HG02885 (cell line): ENCODE data around the gene TUBB1.

ENCODE experiments used
- ATAC-seq: cut with Tn5 transposase; IDR thresholded peaks from one replicate; pipeline ENCODE4 v1.9.1; 2021; ENCODE audit warnings: mild to moderate bottlenecking; ENCODE audit not compliant: unreplicated experiment, poor library complexity

Gene TUBB1

DNA sequence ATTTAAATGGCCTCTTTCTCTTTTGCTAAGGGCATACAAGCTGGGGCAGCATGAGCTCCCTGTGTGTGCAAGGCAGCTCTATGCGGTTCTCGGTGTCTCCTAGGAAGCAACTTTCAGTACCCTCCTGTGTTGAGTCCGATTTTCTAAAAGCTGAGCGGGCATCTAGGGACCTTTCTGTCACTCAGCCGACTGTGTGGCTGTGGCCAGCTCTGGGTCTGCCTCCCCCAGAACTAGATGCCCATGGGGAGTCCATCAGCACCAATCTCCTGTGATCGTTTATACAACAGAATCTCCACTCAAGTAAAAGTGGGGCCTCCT is 30.7 kb upstream of the TUBB1 start:
- no peak for ATAC-seq

- no peak for ATAC-seq
Observed at GRCh38 chr20:58989196-58989595, 30.0 kb upstream of the TUBB1 start.

- no peak for ATAC-seq
Observed at GRCh38 chr20:58990651-58991445, 28.4 kb upstream of the TUBB1 start.

- ATAC-seq: no peak
Observed at GRCh38 chr20:58991715-58992114, 27.5 kb upstream of the TUBB1 start.

GRCh38 chr20:58992911-58993310 is 26.3 kb upstream of the TUBB1 start:
- no peak for ATAC-seq

GRCh38 chr20:58993332-58994248 is 25.6 kb upstream of the TUBB1 start:
- no peak for ATAC-seq

DNA sequence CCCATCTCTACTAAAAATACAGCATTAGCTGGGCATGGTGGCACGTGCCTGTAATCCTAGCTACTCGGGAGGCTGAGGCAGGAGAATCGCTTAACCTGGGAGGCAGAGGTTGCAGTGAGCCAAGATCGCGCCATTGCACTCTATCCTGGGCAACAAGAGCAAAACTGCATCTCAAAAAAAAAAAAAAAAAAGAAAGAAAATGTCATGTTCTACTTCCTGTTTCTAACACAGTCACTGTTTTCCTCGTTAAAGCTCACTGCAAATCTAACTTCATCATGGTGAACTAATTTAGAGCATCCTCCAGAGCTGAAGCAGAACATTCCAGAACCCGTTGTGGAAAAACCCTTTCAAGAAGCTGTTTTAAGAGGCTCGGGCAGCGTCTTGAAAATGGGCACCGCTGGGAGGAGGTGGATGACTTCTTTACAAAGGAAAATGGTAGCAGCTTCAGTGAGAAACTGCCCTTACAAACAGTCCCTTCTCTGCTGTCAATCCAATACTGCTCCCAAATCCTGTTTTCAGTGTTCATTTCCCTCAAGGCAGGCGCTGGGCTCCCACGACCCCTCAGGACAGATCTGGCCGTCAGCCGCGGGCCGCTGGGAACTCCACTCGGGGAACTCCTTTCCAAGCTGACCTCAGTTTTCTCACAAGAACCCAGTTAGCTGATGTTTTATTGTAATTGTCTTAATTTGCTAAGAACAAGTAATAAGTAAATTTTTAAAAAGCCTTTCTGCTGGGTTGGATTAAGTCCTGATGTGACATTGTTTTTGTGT is 24.7 kb upstream of the TUBB1 start:
- no peak for ATAC-seq

GRCh38 chr20:58995461-58996225 is 23.6 kb upstream of the TUBB1 start:
- no peak for ATAC-seq

DNA sequence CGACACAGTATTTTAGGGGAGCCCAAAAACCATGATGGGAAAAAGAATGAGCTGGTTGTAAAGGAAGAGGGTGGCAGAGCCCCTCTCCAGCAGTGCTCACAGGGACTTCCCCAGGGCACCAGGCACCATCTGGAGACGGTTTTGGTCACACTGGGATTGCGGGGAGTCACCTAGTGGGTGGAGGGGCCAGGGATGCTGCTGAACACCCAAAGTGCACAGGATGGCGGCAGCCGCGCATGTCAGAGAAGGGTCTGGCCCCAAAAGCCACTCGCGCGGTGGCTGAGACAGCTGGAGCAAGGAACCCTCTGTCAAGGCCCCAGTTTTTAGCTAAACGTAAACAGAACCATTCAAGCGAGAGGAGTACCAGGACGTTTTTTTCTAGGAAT is 23.0 kb upstream of the TUBB1 start:
- no peak for ATAC-seq

GRCh38 chr20:58997141-58997770 is 22.0 kb upstream of the TUBB1 start:
- no peak for ATAC-seq

DNA sequence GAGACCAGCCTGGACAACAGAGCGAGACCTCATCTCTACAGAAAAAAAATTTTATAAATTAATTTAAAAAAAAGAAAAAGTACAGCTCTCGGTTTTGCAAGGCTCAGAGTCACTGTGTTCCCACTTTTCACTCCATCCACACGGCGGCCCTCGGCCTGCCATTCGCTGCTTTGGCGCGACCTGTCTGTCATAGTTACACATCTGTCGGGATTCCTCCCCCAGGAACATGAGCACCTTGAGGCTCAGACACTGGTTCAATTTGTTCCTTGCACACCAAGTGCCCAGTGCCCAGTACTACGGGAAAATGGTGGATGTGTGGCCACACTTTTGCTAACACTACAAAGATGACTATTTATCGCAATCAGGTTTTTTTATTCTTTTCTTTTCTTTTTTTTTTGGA is 20.6 kb upstream of the TUBB1 start:
- ATAC-seq: no peak

GRCh38 chr20:59000326-59000725 is 18.9 kb upstream of the TUBB1 start:
- no peak for ATAC-seq

DNA sequence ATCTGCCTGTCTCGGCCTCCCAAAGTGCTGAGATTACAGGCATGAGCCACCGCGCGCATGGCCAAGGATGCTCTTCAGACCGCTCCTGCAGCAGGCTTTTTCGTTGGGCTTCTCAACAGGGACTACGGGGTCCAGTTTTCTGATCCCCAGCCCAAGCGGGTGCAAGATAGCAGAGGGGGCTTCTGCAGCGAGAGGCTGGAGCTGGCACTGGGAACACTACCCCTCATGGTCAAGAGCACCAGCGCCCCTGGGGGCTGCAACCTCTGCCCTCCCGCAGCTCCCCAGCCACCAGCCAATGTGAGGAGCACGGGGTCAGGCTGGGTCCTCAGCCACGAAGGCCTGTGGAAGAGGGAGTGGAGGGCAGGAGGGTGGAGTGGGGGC is 18.2 kb upstream of the TUBB1 start:
- ATAC-seq: no peak

GRCh38 chr20:59001449-59002171 is 17.6 kb upstream of the TUBB1 start:
- no peak for ATAC-seq

- no peak for ATAC-seq
Observed at GRCh38 chr20:59002388-59002787, 16.8 kb upstream of the TUBB1 start.

- ATAC-seq: no peak
Observed at GRCh38 chr20:59002874-59003399, 16.3 kb upstream of the TUBB1 start.

DNA sequence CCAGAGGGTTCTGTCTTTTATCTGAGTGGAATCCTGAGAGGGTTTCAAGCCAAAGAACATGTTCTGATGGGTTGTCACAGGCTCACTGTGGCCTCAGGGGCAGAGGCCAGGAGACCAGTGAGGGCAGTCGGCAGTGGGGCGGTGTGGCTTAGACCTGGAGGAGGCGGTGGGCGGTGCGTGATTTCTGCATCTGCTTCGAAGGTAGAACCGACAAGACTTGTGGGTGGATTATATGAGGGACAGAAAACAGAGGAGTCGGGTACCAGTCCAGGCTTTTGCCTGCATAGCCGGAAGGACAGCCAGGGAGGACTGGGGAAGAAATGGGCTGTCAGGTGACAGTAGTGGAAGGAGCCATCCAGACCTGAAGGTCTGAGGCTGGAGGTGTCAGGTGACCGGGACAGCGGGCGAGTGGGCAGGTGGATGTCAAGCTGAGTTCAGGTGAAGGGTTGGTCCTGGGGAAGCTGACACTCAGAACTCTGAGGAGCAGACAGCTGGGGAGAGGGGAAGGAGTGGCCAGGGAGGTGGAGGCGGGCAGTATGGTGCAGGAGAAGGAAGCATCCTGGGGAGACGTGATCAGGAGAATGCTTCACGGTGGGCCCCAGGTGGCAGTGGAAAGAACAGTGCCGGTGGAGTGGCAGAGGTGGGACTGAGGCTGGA is 15.3 kb upstream of the TUBB1 start:
- ATAC-seq: no peak

DNA sequence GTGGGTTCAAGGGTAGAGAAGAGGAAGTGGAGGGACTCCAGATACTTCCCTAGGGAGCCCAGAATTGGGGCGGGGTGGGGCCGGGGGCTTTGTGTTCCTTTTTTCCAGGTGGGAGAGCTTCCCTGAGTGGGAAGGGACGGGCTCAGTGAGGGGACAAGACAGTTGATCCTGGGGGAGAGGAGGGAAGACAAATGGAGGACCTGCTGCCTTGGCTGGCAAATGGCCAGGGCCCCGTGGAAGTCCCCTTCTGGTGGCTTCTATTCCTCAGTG is 14.8 kb upstream of the TUBB1 start:
- no peak for ATAC-seq
